ENCODE data around the gene MTNR1B. TPM values are rescaled to one million over a fixed set of nuclear protein-coding genes. Genes with fewer than 3 reads are reported as not detected.

MTNR1B gene
- not detected for polyA plus RNA-seq (2012; ENCODE audit: insufficient read depth, insufficient read length)

DNA sequence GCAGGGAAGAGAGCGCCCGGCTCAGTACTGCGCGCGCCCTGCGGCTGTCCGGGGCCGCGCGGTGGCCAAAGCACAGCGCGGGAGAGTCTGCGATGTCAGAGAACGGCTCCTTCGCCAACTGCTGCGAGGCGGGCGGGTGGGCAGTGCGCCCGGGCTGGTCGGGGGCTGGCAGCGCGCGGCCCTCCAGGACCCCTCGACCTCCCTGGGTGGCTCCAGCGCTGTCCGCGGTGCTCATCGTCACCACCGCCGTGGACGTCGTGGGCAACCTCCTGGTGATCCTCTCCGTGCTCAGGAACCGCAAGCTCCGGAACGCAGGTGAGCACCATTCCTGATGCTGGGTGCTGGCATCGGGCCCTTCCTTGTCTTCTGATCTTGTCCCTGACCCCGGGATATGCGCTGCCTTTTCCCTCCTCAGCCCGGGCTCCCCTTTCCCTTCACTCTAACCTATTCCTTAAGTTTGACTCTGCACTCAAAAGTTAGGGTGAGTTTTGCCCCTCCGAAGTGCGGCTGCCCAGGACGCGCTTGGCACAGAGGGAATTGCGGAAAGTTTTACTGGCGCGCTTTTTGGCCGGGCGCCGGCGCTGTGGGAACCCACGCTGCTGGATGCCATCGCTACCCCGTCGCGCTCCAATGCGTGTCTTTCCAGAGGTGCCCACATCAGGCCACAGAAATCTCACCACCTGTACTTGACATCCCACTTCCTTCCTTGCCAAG lies at the start of gene MTNR1B:
Gene MTNR1B, plus strand, starts transcription at position 18 of the 714 bp plus-strand sequence. Its CDS starts 75 bp downstream, at position 93.
- no peak within 1 kb of the TSS for H3K4me3 ChIP-seq (ENCODE audit: low read length)
- DNase-seq (ENCODE audit: low read depth, low spot score): no peak

DNA sequence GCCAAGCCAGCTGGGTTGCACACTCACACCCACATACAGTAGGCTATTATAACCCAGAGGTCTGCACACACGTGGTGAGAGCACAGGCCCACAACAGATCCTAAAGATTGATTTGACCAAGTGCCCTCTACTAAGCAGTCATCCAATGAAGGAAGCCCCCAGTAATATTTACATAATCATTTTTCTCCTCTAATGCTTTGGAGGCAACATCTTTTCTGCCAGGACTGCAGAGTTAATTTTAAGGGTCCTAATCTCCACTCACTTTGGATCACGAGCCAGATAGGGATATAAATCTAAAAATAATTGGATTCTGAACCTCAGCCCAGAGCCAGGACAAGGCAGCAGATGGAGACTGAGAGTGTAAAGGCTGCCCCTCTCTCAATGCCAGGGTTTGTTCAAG lies 49.1 kb upstream of the MTNR1B start:
- no peak overlapping the region for H3K4me3 ChIP-seq (ENCODE audit: low read length)
- no peak for DNase-seq (ENCODE audit: low read depth, low spot score)

DNA sequence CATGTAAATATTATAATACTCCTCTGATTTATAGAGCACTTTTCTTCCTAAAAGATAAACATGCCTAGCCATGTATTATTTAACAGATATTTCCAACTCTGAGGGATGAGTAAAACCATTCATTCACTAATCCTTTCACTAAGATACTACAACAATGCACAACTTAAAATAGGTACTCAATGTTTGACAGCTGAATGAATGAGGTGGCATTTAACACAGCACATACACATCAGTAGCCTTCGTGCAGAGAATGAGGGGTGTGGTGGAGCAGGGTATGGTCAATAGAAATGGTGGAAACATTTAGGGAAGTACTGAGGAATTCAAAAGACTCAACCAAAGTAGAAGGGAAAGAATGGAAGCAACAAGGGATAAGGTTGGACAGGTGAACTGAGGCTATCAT lies 46.7 kb upstream of the MTNR1B start:
- no peak for DNase-seq (ENCODE audit: low read depth, low spot score)
- no peak overlapping the region for H3K4me3 ChIP-seq (ENCODE audit: low read length)

DNA sequence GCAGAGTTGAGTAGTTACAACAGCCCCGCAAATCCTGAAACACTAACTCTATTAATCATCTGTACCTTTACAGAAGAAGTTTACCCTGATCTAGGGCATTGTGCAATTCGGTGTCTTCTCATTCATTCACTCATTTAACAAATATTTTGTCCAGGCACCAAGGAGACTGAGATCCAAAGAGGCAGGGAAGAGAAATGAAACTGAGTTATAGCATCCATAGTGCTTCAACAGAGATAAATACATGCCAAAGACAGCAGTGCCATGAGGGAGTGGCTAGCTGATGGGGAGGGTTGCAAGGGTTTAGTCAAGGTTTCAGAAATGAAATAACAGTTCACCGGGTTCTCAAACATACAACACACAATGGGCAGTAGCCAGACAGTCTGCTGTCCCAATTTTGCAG lies 40.2 kb upstream of the MTNR1B start:
- H3K4me3 ChIP-seq (ENCODE audit: low read length): no peak overlapping the region
- DNase-seq (ENCODE audit: low read depth, low spot score): no peak

DNA sequence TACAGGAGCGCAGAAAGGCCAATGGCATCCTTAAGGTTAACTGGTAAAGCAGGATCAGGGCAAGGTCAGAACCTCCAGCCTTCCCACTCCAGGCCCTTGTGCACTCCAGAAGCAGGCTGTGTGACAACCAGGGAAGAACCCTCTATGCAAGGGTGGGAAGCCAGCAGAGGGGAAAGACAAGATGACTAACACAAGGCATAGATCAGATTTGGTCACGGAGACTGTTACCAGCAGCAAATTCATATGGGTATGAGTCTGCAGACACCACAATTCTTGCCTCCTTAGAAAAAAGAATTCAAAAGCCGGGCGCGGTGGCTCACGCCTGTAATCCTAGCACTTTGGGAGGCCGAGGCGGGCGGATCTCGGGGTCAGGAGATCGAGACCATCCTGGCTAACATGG lies 39.8 kb upstream of the MTNR1B start:
- H3K4me3 ChIP-seq (ENCODE audit: low read length): no peak overlapping the region
- DNase-seq (ENCODE audit: low read depth, low spot score): no peak

DNA sequence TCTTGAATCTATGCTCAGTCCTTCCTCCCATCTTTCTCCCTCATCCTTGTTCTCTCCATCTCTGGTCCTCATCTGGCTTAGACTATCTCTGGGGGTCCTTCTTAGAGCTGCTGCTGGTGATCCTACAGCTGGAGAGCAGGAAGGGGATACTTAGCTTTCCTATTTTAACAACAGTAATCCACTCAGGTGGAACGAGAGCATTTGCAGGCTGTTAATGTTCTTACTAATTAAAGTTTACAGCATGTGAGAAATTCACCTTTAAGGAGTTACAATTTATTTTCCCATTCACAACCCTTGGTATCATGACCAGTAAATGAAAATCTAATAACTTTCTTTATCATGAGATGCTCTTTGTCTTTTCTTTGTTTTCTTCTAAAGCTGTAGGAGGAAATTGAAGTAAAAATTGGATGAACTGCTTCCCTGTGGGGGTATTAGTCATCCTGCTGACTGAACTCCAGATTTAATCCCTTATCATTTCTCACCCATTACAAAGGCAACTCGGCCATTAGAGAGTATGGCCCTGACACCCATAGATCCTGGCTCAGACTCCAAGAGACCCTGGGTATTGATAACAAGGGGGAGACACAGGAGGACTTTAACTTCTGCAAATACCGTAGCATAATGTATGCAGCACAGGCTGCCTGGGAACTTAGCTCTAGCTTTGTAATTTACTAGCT lies 37.6 kb upstream of the MTNR1B start:
- no peak overlapping the region for H3K4me3 ChIP-seq (ENCODE audit: low read length)
- DNase-seq (ENCODE audit: low read depth, low spot score): no peak

DNA sequence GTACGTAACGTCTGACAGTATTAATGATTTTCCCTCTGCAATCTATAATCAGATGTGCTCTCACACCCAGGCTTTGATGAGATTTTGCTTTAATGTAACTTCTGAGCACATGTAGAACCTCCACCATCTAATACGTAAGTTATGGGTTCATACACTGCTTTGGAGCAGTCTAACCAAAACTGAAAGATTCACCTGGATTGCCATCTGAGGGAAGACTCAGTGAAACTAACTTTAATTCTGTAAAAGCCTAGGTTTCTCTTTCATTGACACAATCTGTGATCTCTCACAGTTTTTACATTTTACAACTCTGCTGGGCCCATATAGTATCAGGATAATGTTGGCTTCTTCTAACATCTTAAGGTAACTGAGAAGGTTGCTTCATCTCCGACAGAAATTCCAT lies 30.1 kb upstream of the MTNR1B start:
- DNase-seq (ENCODE audit: low read depth, low spot score): no peak
- no peak overlapping the region for H3K4me3 ChIP-seq (ENCODE audit: low read length)

DNA sequence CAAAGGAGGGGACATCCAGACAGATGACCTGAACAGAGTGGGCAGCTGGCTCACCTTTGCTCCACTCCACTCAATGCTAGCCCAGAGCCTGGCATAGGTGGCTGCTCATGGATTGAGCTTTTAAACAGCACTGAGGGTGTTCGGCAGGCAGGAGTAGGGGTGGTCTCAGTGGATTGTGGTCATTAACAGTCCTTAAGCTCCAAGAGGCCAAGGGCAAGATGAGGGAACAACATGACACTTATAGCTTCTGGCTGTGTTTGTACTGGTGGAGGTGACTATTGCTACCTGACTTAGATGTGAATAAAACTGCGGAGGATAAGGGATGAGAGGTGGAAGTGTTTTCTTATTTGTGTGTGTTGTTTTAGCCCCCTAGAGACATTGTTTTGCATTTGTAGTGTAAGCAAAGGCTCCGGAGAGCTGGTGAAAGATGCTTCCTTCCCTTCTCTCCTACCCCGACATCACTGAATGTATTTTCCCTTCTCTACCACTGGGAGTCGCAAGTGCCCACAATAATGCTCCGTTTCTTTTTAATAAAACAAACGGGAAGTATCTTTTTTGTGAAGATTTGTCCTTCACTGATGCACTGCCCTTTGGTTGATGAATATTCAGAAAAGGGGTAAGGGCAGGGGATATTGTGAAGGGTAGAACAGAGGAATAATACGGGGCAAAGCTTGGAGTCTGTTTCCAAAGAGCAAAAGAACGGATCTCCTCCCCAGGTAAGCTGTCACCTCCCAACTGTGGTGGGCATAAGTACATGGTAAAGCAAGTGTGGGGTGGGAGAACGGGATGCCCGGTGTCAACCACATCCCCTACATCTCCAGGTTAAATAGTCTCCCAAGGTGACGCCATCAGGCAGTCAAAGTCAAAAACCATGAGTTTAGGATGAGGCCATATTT lies 27.5 kb upstream of the MTNR1B start:
- peak; percentile 15 for DNase-seq (ENCODE audit: low read depth, low spot score)

DNA sequence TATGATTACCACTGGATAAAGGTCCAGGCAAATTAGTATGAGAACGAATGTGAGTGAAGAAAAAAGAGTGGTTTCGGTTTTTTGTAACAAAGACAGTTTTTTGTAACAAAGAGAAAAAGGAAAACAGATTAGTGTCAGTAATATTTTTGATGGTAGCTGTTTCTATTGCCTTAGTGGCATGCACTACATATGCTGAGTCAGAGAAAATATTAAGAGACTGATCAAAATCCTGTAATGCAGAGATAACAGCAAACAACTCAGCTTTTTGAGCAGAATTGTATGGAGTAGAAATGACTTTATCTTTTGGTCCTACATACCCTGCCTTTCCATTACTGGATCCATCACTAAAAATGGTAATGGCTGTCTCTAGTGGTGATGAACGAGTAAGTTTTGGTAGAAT lies 22.7 kb upstream of the MTNR1B start:
- H3K4me3 ChIP-seq (ENCODE audit: low read length): no peak overlapping the region
- no peak for DNase-seq (ENCODE audit: low read depth, low spot score)

More for the DNA sequence above, 27.5 kb upstream of the MTNR1B start:
- no peak overlapping the region for H3K4me3 ChIP-seq (ENCODE audit: low read length)

DNA sequence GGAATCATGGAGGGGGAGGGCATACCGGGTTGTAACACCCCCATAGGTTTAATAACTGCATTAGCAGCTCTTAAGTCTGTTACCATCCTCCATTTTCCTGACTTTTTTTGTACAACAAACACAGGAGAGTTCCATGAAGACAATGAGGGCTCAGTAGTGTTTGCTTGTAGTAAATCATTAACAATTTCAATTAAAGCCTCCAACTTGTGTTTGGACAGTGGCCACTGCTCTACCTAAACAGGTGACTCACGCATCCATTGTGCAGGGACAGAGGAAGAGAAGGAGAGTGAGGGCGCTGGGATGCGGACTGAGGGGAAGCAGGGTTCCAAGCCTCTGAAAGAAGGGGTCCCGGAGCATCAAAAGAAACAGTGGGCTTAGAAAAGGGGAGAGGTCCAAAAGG lies 21.3 kb upstream of the MTNR1B start:
- no peak for DNase-seq (ENCODE audit: low read depth, low spot score)

DNA sequence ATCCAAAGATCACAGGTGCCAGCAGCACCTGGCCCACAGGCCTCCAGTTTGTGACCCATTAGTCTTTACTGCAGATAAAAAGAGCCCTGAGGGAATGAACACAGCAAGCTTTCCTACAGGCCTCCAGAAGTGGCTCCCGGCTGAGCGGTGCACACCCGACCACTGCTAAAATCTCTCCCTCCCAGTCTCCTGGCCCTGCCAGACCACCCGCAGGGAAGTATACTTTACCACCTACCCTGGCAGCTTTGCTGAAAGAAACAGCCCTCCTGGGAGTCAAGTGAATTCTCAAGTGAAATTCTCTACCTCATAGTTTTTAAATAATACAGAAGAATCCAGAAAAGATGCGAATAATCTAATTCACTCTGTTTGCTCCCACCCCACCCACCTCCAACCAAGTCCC lies 15.4 kb upstream of the MTNR1B start:
- no peak for DNase-seq (ENCODE audit: low read depth, low spot score)
- H3K4me3 ChIP-seq (ENCODE audit: low read length): no peak overlapping the region

More for the DNA sequence above, 21.3 kb upstream of the MTNR1B start:
- H3K4me3 ChIP-seq (ENCODE audit: low read length): no peak overlapping the region

DNA sequence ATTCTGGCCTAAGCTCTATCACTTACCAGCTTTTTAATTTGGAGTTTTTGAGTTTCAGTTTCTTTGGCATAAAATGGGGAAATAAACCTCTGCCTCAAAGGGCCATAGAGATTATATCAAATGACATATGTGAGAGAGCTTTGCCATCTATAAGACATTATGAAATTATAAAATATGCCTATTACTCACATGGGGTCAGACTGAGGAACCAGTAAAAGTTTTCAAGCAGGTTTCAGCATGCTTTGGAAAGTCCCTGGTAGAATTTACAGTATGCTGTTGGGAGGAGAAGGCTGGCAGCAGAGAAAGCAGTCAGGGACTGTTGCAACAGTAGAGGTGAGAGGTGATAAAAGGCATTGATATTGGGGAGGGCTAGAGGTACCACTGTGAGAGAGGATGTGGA lies 13.6 kb upstream of the MTNR1B start:
- DNase-seq (ENCODE audit: low read depth, low spot score): no peak
- H3K4me3 ChIP-seq (ENCODE audit: low read length): no peak overlapping the region

DNA sequence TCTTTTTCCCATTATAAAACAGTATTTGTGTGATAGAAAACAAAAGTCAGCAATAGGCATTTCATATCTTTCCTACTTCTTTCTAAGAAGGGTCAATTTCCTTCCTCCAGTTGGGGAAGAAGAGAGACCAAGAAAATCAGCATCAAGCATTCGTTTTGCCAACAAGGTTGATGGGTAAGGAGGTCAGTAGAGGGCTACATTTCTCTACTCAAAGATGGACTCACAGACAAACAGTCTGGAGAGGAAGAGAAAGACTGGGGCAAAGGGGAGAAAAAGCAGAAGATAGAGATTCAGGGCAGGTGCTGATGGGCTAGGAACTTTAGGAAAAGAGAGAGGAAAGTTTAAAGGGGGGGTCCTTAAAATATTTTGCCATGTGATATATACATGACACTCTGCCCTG lies 8.6 kb upstream of the MTNR1B start:
- H3K4me3 ChIP-seq (ENCODE audit: low read length): no peak overlapping the region
- no peak for DNase-seq (ENCODE audit: low read depth, low spot score)

DNA sequence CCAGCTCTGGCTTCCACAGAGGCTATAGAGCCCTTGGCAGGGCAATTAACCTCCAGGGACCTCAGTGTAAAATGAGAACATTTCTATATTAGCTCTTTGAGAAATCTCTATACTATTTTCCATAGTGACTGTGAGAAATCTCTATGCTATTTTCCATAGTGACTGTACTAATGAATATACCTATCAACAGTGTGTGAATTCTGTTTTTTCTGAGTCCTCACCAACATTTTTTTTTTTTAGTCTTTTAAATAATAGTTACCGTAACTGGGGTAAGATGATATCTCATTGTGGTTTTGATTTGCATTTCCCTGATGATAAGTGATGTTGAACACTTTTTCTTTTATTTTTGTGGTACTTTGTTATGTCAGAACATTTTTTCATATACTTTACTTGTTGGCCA lies 7.0 kb upstream of the MTNR1B start:
- H3K4me3 ChIP-seq (ENCODE audit: low read length): no peak overlapping the region
- no peak for DNase-seq (ENCODE audit: low read depth, low spot score)

DNA sequence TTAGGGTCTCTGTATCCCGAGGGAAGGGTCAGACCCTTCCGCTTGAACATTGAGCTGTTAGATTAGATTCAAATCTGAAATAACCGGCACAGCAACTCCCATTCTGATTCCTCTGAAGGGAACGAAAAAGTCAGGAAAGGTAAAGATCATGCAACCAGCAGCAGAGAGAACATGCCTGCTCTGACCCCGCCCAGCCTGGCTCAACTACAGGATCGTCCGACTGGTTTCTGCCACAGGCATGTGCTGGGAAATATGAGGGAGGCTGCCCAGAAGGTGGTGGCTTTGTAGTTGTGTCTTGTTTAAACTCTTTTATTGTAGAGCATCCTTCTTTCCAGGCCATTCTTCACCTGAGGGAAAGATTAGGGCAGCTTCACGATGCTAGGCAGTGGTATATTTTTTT lies 5.0 kb upstream of the MTNR1B start:
- DNase-seq (ENCODE audit: low read depth, low spot score): no peak

DNA sequence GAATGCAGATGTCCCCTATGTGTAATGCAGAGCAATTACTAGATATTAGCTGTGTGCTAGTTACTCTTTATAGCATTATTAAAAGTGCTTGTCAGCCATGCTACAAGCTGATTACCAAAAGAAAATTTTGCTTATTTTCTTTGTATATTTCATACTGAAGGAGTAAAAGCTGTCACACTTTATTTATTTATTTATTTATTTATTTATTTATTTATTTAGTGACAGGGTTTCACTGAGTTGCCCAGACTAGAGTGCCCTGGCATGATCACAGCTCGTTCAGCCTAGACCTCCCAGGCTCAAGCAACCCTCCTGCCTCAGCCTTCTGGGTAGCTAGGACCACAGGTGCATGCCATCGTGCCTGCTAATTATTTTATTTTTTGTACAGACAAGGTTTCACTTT lies 4.3 kb upstream of the MTNR1B start:
- H3K4me3 ChIP-seq (ENCODE audit: low read length): no peak overlapping the region
- no peak for DNase-seq (ENCODE audit: low read depth, low spot score)

More for the DNA sequence above, 5.0 kb upstream of the MTNR1B start:
- no peak overlapping the region for H3K4me3 ChIP-seq (ENCODE audit: low read length)

DNA sequence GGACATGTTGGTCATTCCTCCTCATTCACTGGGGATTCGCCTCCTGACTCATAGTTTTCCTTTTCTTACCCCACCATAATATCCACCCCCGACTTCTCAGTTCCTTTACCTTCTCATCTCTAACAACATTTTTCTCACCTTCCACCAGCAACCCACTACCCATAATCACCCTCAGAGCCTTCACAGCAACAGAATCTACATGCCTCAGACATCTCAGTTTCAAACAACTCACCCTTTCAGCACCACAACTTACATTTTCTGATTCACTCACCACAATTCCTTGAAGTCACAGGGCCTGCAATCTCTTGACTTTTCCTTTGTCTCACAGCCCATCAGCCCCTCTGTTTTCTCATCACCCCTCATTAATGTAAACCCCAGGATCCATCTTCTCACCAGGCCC lies 2.3 kb upstream of the MTNR1B start:
- DNase-seq (ENCODE audit: low read depth, low spot score): no peak
- H3K4me3 ChIP-seq (ENCODE audit: low read length): no peak overlapping the region

DNA sequence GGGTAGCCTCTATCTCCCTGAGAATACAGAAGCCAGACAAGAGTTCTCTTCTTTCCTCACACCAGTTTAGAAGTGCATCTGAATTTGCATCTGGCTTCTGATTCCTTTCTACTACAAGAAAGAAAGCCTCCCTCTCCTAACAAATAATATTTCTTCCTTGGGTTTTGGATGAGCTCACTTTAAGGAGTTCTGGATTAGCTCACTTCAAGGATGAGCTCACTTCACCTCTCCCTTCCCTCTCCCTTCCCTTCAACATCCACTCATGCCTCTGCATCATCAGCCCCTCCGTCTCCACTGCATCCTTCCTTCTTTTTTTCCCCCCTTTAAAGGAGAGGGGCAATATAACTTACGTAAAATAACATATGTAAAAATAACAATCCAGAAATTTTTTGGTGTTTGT lies 1.6 kb upstream of the MTNR1B start:
- H3K4me3 ChIP-seq (ENCODE audit: low read length): no peak overlapping the region
- no peak for DNase-seq (ENCODE audit: low read depth, low spot score)

DNA sequence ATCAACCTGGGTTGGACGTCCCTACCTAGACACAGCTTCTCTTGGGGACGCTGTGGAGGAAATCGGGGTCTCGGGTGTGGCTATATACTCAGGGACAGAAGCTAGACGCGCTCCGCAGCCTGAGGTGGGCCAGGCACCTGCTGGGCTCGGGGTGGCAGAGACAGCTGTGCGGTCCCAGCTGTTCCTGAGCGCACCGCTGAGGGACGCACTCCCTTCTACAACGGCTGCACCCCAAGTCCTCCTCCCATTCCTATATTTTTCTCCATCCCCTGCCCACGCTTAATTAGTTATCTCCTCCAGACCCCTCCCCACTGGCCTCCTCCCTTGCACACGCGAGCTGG lies 188 bp upstream of the MTNR1B start:
- DNase-seq (ENCODE audit: low read depth, low spot score): no peak

DNA sequence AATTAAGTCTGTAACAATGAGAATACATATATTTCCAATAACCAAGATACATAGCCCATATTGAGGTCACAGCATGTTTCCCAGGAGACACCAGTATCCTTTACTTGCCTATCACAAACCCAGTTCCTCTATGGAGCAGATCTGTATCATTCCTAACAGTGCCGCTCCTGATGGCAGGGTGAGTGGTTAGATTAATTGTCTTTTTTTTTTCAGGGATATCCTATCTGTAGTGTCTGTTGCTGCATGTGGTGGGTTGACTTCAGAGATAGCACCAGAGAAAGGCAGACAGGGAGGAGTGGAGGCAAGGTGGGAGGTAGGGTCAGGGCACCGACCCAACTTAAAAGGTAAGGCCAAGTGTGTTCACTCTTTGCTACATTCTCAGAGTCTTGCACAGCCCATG lies 2.8 kb downstream of the MTNR1B start:
- DNase-seq (ENCODE audit: low read depth, low spot score): no peak
- H3K4me3 ChIP-seq (ENCODE audit: low read length): no peak overlapping the region

More for the DNA sequence above, 188 bp upstream of the MTNR1B start:
- no peak overlapping the region for H3K4me3 ChIP-seq (ENCODE audit: low read length)

Measured in Jurkat, Clone E6-1 (cell line).